Mammary epithelial cell (primary cell): ENCODE measurements around the gene KRTAP4-16.

Experiments used
- EZH2 ChIP-seq: IDR thresholded peaks from 2 replicates; pipeline ENCODE4 v1.6.1; 2012; ENCODE audit warnings: low read length, inconsistent platforms, borderline replicate concordance
- TF ChIP-seq, protein P1 (sequence below), 2 donors: IDR thresholded peaks in 1 of 2; conservative IDR thresholded peaks in 1 of 2; 2 replicates each; pipeline ENCODE4 v1.5.1; 2011 to 2012; ENCODE audit warnings: inconsistent platforms in 2 of 2, low read length in 2 of 2, mild to moderate bottlenecking in 2 of 2, control low read depth in 1 of 2, low read depth in 1 of 2; ENCODE audit not compliant: insufficient read depth in 1 of 2; ENCODE audit errors: extremely low read depth in 1 of 2

DNA sequence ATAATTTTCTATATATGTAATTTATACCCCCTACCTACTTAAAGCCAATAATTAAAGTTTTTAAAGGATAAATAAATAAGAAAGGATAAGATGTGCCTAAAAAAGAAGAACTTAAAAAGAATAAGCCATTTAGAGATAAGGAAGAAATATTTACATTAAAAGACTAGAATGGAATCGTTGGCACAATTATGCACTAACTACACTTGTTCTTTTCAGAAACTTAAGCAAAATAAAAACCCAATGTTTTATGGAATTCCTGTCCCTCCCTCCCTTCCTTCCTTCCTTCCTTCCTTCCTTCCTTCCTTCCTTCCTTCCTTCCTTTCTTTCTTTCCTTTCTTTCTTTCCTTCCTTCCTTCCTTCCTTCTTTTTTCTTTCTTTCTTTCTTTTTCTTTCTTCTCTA, 42.8 kb upstream of the KRTAP4-16 start:
- TF ChIP-seq, protein P1, sequence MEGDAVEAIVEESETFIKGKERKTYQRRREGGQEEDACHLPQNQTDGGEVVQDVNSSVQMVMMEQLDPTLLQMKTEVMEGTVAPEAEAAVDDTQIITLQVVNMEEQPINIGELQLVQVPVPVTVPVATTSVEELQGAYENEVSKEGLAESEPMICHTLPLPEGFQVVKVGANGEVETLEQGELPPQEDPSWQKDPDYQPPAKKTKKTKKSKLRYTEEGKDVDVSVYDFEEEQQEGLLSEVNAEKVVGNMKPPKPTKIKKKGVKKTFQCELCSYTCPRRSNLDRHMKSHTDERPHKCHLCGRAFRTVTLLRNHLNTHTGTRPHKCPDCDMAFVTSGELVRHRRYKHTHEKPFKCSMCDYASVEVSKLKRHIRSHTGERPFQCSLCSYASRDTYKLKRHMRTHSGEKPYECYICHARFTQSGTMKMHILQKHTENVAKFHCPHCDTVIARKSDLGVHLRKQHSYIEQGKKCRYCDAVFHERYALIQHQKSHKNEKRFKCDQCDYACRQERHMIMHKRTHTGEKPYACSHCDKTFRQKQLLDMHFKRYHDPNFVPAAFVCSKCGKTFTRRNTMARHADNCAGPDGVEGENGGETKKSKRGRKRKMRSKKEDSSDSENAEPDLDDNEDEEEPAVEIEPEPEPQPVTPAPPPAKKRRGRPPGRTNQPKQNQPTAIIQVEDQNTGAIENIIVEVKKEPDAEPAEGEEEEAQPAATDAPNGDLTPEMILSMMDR (conservative IDR thresholded peaks at IDR 0.05 in 1 of 2, IDR thresholded peaks at IDR 0.05 in 1 of 2; ENCODE audit: extremely low read depth in 1 of 2, insufficient read depth in 1 of 2, low read depth in 1 of 2, low read length in 2 of 2): no peak
- TF ChIP-seq EZH2: no peak
